ENCODE measurements around the gene PPP6R2.

The PPP6R2 gene

DNA sequence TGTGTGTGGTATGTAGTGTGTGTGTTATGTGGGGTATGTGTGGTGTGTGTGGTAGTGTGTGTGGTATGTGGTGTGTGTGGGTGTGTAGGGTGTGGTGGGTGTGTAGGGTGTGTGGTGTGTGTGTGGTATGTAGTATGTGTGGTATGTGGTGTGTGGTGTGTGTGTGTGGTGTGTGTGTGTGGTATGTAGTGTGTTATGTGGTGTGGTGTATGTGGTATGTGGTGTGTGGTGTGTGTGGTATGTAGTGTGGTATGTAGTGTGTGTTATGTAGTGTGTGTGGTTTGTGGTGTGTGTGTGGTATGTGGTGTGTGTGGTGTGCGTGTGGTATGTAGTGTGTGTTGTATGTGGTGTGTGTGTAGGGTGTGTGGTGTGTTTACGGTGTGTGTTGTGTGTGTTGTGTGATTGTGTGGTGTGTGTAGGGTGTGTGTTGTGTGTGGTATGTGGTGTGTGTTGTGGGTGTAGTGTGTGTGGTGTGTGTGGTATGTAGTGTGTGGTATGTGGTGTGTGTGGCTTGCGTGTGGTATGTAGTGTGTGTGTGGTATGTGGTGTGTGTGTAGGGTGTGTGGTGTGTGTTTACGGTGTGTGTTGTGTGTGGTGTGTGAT is 4.2 kb upstream of the PPP6R2 start:
- DNase-seq (ENCODE audit: insufficient read length, low spot score) (no peak), FAIRE-seq (no peak)
- TF ChIP-seq, protein P1, sequence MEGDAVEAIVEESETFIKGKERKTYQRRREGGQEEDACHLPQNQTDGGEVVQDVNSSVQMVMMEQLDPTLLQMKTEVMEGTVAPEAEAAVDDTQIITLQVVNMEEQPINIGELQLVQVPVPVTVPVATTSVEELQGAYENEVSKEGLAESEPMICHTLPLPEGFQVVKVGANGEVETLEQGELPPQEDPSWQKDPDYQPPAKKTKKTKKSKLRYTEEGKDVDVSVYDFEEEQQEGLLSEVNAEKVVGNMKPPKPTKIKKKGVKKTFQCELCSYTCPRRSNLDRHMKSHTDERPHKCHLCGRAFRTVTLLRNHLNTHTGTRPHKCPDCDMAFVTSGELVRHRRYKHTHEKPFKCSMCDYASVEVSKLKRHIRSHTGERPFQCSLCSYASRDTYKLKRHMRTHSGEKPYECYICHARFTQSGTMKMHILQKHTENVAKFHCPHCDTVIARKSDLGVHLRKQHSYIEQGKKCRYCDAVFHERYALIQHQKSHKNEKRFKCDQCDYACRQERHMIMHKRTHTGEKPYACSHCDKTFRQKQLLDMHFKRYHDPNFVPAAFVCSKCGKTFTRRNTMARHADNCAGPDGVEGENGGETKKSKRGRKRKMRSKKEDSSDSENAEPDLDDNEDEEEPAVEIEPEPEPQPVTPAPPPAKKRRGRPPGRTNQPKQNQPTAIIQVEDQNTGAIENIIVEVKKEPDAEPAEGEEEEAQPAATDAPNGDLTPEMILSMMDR (IDR thresholded peaks at IDR 0.05; ENCODE audit: insufficient read depth, missing control alignments), result no peak

DNA sequence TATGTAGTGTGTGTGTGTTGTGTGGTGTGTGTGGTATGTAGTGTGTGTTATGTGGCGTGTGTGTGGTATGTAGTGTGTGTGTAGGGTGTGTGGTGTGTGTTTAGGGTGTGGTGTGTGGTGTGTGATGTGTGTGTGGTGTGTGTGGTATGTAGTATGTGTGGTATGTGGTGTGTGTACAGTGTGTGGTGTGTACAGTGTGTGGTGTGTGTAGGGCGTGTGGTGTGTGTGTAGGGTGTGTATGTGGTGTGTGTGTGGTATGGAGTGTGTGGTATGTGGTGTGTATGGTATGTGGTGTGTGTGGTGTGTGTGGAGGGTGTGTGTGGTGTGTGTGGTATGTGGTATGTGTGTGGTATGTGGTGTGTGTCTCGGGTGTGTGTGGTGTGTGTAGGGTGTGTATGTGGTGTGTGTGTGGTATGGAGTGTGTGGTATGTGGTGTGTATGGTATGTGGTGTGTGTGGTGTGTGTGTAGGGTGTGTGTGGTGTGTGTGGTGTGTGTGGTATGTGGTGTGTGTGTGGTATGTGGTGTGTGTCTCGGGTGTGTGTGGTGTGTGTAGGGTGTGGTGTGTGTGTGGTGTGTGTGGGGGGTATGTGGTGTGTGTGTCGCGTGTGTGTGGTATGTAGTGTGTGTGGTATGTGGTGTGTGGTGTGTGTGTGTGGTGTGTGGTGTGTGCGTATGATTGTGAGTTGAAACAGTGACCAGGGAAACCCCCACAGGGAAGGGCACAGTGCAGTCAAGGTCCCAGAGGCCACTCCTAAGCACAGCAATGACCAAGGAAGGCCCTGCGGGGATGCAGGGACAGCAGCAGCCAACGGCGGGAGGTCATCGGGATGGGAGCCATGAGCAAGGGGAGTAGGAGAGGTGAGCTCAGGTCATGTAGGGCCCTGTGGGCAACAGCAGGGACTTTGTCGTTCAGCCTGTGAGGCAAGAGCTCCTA is 2.9 kb upstream of the PPP6R2 start:
- TF ChIP-seq, protein P1 (IDR thresholded peaks at IDR 0.05; ENCODE audit: insufficient read depth, missing control alignments), result no peak
- DNase-seq (ENCODE audit: insufficient read length, low spot score) (no peak), FAIRE-seq (no peak)

DNA sequence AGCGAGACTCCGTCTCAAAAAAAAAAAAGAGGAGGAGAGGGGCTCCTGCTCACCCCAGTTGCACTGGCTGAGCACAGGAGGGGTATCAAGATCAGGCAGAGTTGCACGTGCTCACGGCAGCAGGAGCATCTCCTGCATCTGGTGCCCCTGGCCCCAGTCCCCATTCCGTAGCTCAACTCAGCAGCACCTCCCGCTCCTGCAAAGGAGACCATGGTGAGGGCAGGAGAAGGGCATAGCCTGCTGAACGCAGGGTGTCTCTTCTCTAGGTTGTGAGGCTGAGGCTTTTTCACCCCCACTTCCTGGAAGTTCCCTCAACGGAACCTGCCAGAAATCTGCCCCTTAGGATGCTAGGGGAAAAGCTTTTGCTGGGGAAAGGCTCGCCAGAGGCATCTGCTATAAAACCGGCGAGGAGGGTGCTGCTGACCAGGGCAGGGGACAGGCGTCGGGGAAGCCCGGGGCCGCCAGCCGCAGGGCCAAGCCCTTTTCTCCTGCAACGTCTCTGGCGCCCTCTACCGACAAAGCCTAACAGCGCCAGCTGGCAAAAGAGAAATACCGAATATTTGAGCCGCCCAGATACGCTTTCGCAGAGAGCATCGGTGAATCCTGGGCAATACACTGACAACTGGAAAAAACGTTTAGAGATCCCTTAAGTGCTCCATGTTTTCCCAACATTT is 1.0 kb upstream of the PPP6R2 start:
- TF ChIP-seq, protein P1 (IDR thresholded peaks at IDR 0.05; ENCODE audit: insufficient read depth, missing control alignments), result peak; percentile 96
- DNase-seq (ENCODE audit: insufficient read length, low spot score), result no peak

DNA sequence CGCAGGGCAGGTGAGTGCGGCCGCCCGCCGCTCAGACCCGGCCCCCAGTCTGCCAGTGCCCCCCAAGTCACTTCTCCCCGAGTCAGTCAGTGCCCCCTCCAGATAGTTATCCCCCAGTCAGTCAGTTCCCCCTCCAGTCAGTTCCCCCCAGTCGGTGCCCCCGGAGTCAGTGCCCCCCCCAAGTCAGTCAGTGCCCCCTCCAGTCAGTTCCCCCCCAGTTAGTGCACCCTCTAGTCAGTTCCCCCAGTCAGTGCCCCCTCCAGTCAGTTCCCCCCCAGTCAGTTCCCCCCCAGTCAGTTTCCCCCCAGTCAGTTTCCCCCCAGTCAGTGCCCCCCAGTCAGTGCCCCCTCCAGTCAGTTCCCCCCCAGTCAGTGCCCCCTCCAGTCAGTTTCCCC is 411 bp downstream of the PPP6R2 start:
- FAIRE-seq (no peak), DNase-seq (ENCODE audit: insufficient read length, low spot score) (no peak)
- TF ChIP-seq, protein P1 (IDR thresholded peaks at IDR 0.05; ENCODE audit: insufficient read depth, missing control alignments), result no peak

More for the DNA sequence above, 1.0 kb upstream of the PPP6R2 start:
- FAIRE-seq, result no peak

DNA sequence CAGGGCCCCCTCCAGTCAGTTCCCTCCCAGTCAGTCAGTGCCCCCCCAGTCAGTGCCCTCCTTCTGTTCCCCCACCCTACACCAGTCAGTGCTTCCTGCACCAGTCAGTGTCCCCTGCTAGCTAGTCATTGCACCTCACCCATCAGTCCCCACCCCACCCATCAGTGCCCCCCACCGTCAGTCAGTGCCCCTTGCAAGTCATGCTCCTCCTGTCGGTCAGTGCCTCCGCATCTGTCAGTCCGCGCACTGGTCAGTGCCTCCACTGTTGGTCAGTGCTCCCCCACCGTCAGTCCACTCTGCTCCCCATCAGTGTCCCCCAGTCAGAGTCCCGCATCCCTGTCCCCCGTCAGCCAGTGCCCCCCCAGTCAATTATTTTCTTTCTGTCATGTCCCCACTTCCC is 3.3 kb downstream of the PPP6R2 start:
- DNase-seq (ENCODE audit: insufficient read length, low spot score) (no peak), FAIRE-seq (no peak)
- TF ChIP-seq, protein P1 (IDR thresholded peaks at IDR 0.05; ENCODE audit: insufficient read depth, missing control alignments), result no peak

DNA sequence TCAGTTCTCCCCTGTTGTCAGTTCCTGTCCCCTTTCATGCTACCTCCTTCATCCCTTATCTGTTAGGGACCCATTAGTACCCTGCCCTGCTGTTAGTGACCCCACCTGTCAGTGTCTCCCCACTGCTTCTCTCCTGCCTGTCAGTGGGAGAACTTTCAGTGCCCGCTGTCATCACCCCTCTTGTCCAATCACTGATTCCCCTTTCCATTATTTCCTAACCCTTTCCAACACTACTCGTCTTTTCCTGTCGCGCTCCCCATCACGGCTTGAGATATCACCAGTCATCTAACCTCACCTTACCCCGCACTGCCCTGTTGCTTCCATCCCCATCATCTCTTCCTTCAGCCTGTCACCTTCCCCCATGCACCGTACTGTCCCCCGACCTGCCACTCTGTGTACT is 4.0 kb downstream of the PPP6R2 start:
- TF ChIP-seq, protein P1 (IDR thresholded peaks at IDR 0.05; ENCODE audit: insufficient read depth, missing control alignments), result no peak
- DNase-seq (ENCODE audit: insufficient read length, low spot score), result no peak
- FAIRE-seq, result no peak

Measured in D721Med (cell line).